Activated CD4-positive, alpha-beta memory T cell treated with anti-CD3 and anti-CD28 coated beads for 36 hours (primary cell): ENCODE results near the gene TUBB6. TPM values are rescaled to one million over a fixed set of nuclear protein-coding genes. Genes with fewer than 3 reads are reported as not detected.

ENCODE experiments used
- CTCF ChIA-PET: fragments of 350-600 bp; sonication (Branson Sonifier 250); formaldehyde crosslinking; loops from one replicate; lab custom pipeline; 2021; ENCODE audit warnings: antibody characterized with exemption, inconsistent platforms; lab: Charles Lee
- POLR2A ChIA-PET: fragments of 350-600 bp; sonication (Branson Sonifier 250); formaldehyde crosslinking; loops from one replicate; lab custom pipeline; 2021; ENCODE audit warnings: antibody characterized with exemption; lab: Charles Lee
- DNase-seq: peaks from one replicate; pipeline ENCODE4 v3.0.0-alpha.2; 2020
- H3K27ac Mint-ChIP-seq: one replicate; pipeline ENCODE4 v1.8.0; 2021; ENCODE audit warnings: mixed read lengths
- H3K27me3 Mint-ChIP-seq: one replicate; pipeline ENCODE4 v1.8.0; 2021; ENCODE audit warnings: mixed read lengths
- H3K36me3 Mint-ChIP-seq: one replicate; pipeline ENCODE4 v1.8.0; 2021; ENCODE audit warnings: mixed read lengths
- H3K4me1 Mint-ChIP-seq: one replicate; pipeline ENCODE4 v1.8.0; 2021; ENCODE audit warnings: low read depth, mixed read lengths
- H3K4me3 Mint-ChIP-seq: one replicate; pipeline ENCODE4 v1.8.0; 2021; ENCODE audit warnings: mild to moderate bottlenecking, mixed read lengths
- H3K9me3 Mint-ChIP-seq: one replicate; pipeline ENCODE4 v1.8.0; 2021; ENCODE audit warnings: mixed read lengths
- intact Hi-C: fragments of 100-400 bp; cut with micrococcal nuclease; formaldehyde crosslinking; loops from one replicate; pipeline ENCODE4 v1.15.1; 2023
- total RNA-seq, 2 experiments: library from RNA; stranded (reverse); gene quantifications; one replicate each; pipeline ENCODE4 v1.2.3, GENCODE V29; 2021

TUBB6 gene
- total RNA-seq, 2 experiments from 2014 or later = 6.7 to 7.5 TPM

GRCh38 chr18:12308386-12309100, 502 bp downstream of the TUBB6 start:
- peak; percentile 57 for DNase-seq
- H3K4me1 Mint-ChIP-seq = peaks cover 10% of the 10 kb centered on the region
- peaks cover 6% of the 10 kb centered on the region for H3K36me3 Mint-ChIP-seq
- intact Hi-C loops = no loop called here
- no peak overlapping the region for H3K27ac Mint-ChIP-seq
- peaks cover 6% of the 10 kb centered on the region for H3K9me3 Mint-ChIP-seq
- ChIA-PET CTCF (no interaction called here), POLR2A (interaction anchor here (0.8 kb wide), 1 partner anchor 10 kb away, joined by 3 read pairs; no protein-coding TSS in a partner anchor)
- H3K4me3 Mint-ChIP-seq = peak overlapping the region; percentile 59
- peaks cover 41% of the 10 kb centered on the region for H3K27me3 Mint-ChIP-seq

- ChIA-PET CTCF (interaction anchor here (1.4 kb wide), 1 partner anchor 18 kb away, joined by 7 read pairs; no protein-coding TSS in a partner anchor), POLR2A (no interaction called here)
- H3K4me1 Mint-ChIP-seq = peaks cover 10% of the 10 kb centered on the region
- DNase-seq = no peak
- H3K27me3 Mint-ChIP-seq = peaks cover 35% of the 10 kb centered on the region
- intact Hi-C loops = no loop called here
- H3K27ac Mint-ChIP-seq = no peak overlapping the region
- H3K36me3 Mint-ChIP-seq = peaks cover 6% of the 10 kb centered on the region
- H3K4me3 Mint-ChIP-seq = no peak overlapping the region
- H3K9me3 Mint-ChIP-seq = peaks cover 6% of the 10 kb centered on the region
Observed at GRCh38 chr18:12309683-12310198, 1.7 kb downstream of the TUBB6 start.

GRCh38 chr18:12310762-12311161, 2.7 kb downstream of the TUBB6 start:
- no peak overlapping the region for H3K27ac Mint-ChIP-seq
- H3K36me3 Mint-ChIP-seq = peaks cover 6% of the 10 kb centered on the region
- intact Hi-C loops = no loop called here
- H3K9me3 Mint-ChIP-seq = peaks cover 6% of the 10 kb centered on the region
- peaks cover 27% of the 10 kb centered on the region for H3K27me3 Mint-ChIP-seq
- H3K4me3 Mint-ChIP-seq = no peak overlapping the region
- H3K4me1 Mint-ChIP-seq = peaks cover 10% of the 10 kb centered on the region
- DNase-seq = no peak
- ChIA-PET CTCF (interaction anchor here (1.4 kb wide), 1 partner anchor 17 kb away, joined by 7 read pairs; no protein-coding TSS in a partner anchor), POLR2A (no interaction called here)

- Mint-ChIP-seq H3K36me3 (peaks cover 6% of the 10 kb centered on the region), H3K4me3 (no peak overlapping the region), H3K4me1 (no peaks in the 10 kb centered on the region), H3K27me3 (peaks cover 15% of the 10 kb centered on the region), H3K9me3 (peaks cover 6% of the 10 kb centered on the region), H3K27ac (no peak overlapping the region)
- intact Hi-C loops = no loop called here
- POLR2A ChIA-PET = no interaction called here
- DNase-seq = no peak
- CTCF ChIA-PET = interaction anchor here (1.5 to 1.8 kb wide), 2 partner anchors 14 to 15 kb away, joined by 3 to 6 read pairs; no protein-coding TSS in a partner anchor
Observed at GRCh38 chr18:12312976-12313375, 4.9 kb downstream of the TUBB6 start.

- DNase-seq = no peak
- Mint-ChIP-seq H3K4me1 (no peaks in the 10 kb centered on the region), H3K9me3 (peaks cover 6% of the 10 kb centered on the region), H3K27ac (no peak overlapping the region), H3K27me3 (peaks cover 15% of the 10 kb centered on the region), H3K4me3 (no peak overlapping the region), H3K36me3 (peaks cover 6% of the 10 kb centered on the region)
- ChIA-PET POLR2A (no interaction called here), CTCF (interaction anchor here (1.8 kb wide), 1 partner anchor 15 kb away, joined by 6 read pairs; no protein-coding TSS in a partner anchor)
- intact Hi-C loops = no loop called here
Observed at GRCh38 chr18:12313530-12314245, 5.6 kb downstream of the TUBB6 start.

GRCh38 chr18:12314591-12315305, 6.7 kb downstream of the TUBB6 start:
- intact Hi-C loops = no loop called here
- Mint-ChIP-seq H3K4me1 (no peaks in the 10 kb centered on the region), H3K4me3 (no peak overlapping the region), H3K9me3 (peaks cover 6% of the 10 kb centered on the region), H3K27ac (no peak overlapping the region), H3K36me3 (peaks cover 4% of the 10 kb centered on the region), H3K27me3 (peaks cover 7% of the 10 kb centered on the region)
- DNase-seq = no peak
- CTCF ChIA-PET = interaction anchor here (1.4 kb wide), 1 partner anchor 13 kb away, joined by 6 read pairs; no protein-coding TSS in a partner anchor
- POLR2A ChIA-PET = interaction anchor here (0.6 kb wide), 1 partner anchor 196 kb away, joined by 3 read pairs; no protein-coding TSS in a partner anchor

- Mint-ChIP-seq H3K4me1 (no peaks in the 10 kb centered on the region), H3K9me3 (peaks cover 6% of the 10 kb centered on the region), H3K27me3 (peaks cover 5% of the 10 kb centered on the region), H3K27ac (no peak overlapping the region), H3K36me3 (peaks cover 4% of the 10 kb centered on the region), H3K4me3 (no peak overlapping the region)
- no peak for DNase-seq
- intact Hi-C loops = no loop called here
- ChIA-PET CTCF (interaction anchor here (1.4 kb wide), 1 partner anchor 13 kb away, joined by 6 read pairs; no protein-coding TSS in a partner anchor), POLR2A (interaction anchor here (0.6 kb wide), 1 partner anchor 197 kb away, joined by 3 read pairs; no protein-coding TSS in a partner anchor)
Observed at GRCh38 chr18:12315490-12315889, 7.4 kb downstream of the TUBB6 start.

- no peak for DNase-seq
- Mint-ChIP-seq H3K9me3 (peaks cover 6% of the 10 kb centered on the region), H3K4me1 (no peaks in the 10 kb centered on the region), H3K4me3 (no peak overlapping the region), H3K27ac (no peak overlapping the region), H3K36me3 (peaks cover 4% of the 10 kb centered on the region), H3K27me3 (peaks cover 1% of the 10 kb centered on the region)
- ChIA-PET POLR2A (no interaction called here), CTCF (interaction anchor here (1.4 kb wide), 1 partner anchor 12 kb away, joined by 6 read pairs; no protein-coding TSS in a partner anchor)
- intact Hi-C loops = no loop called here
Observed at GRCh38 chr18:12315911-12316310, 7.9 kb downstream of the TUBB6 start.

GRCh38 chr18:12317664-12318333, 9.8 kb downstream of the TUBB6 start:
- intact Hi-C loops = no loop called here
- Mint-ChIP-seq H3K36me3 (no peaks in the 10 kb centered on the region), H3K27me3 (no peaks in the 10 kb centered on the region), H3K9me3 (no peaks in the 10 kb centered on the region), H3K27ac (no peak overlapping the region), H3K4me1 (no peaks in the 10 kb centered on the region), H3K4me3 (no peak overlapping the region)
- DNase-seq = no peak
- POLR2A ChIA-PET = interaction anchor here (1.0 kb wide), 1 partner anchor 9 kb away, joined by 3 read pairs; no protein-coding TSS in a partner anchor
- CTCF ChIA-PET = interaction anchor here (0.6 to 3.4 kb wide), 3 partner anchors 10 to 343 kb away, joined by 3 to 19 read pairs (median 3); no protein-coding TSS in a partner anchor

- intact Hi-C loops = no loop called here
- CTCF ChIA-PET = interaction anchor here (0.6 to 3.4 kb wide), 3 partner anchors 10 to 342 kb away, joined by 3 to 19 read pairs (median 3); no protein-coding TSS in a partner anchor
- H3K4me3 Mint-ChIP-seq = no peak overlapping the region
- H3K27me3 Mint-ChIP-seq = no peaks in the 10 kb centered on the region
- POLR2A ChIA-PET = interaction anchor here (1.0 kb wide), 1 partner anchor 10 kb away, joined by 3 read pairs; no protein-coding TSS in a partner anchor
- H3K4me1 Mint-ChIP-seq = no peaks in the 10 kb centered on the region
- peaks cover 4% of the 10 kb centered on the region for H3K36me3 Mint-ChIP-seq
- H3K27ac Mint-ChIP-seq = no peak overlapping the region
- DNase-seq = no peak
- no peaks in the 10 kb centered on the region for H3K9me3 Mint-ChIP-seq
Observed at GRCh38 chr18:12318334-12318697, 10.3 kb downstream of the TUBB6 start.

GRCh38 chr18:12318857-12319256, 10.8 kb downstream of the TUBB6 start:
- Mint-ChIP-seq H3K27me3 (no peaks in the 10 kb centered on the region), H3K27ac (no peak overlapping the region), H3K4me1 (no peaks in the 10 kb centered on the region), H3K4me3 (no peak overlapping the region), H3K36me3 (peaks cover 4% of the 10 kb centered on the region), H3K9me3 (no peaks in the 10 kb centered on the region)
- POLR2A ChIA-PET = interaction anchor here (1.0 kb wide), 1 partner anchor 10 kb away, joined by 3 read pairs; no protein-coding TSS in a partner anchor
- intact Hi-C loops = no loop called here
- DNase-seq = no peak
- CTCF ChIA-PET = interaction anchor here (3.4 kb wide), 1 partner anchor 9 kb away, joined by 19 read pairs; no protein-coding TSS in a partner anchor
